Panc1 (cell line): Measurements from ENCODE around the gene ATG2B. TPM values are rescaled to one million over a fixed set of nuclear protein-coding genes. Genes with fewer than 3 reads are reported as not detected.

Experiments
- ATAC-seq: fragments of 200-7000 bp; cut with Tn5 transposase; 2 replicates; pipeline ENCODE4 v1.9.1; 2020; ENCODE audit warnings: mild to moderate bottlenecking, moderate library complexity
- BruUV-seq: library from RNA; stranded (reverse); fragments of 400-500 nt; replicated peaks from 2 replicates; lab custom pipeline; 2021; lab: Mats Ljungman, UMichigan
- CTCF ChIA-PET: fragments of 300-600 bp; sonication (Branson Sonifier 250); formaldehyde crosslinking; loops from one replicate; lab custom pipeline; 2022; ENCODE audit warnings: antibody characterized with exemption; lab: Charles Lee
- POLR2A ChIA-PET: fragments of 300-600 bp; sonication (Branson Sonifier 250); formaldehyde crosslinking; loops from one replicate; lab custom pipeline; 2022; ENCODE audit warnings: antibody characterized with exemption; lab: Charles Lee
- DNase-seq: peaks from one replicate; pipeline ENCODE4 v3.0.0-alpha.2; 2010; ENCODE audit warnings: low read depth, low spot score
- H3K27ac ChIP-seq: 2 replicates; pipeline ENCODE4 v1.5.1; 2011; ENCODE audit warnings: mild to moderate bottlenecking, low read length, inconsistent platforms
- H3K27me3 ChIP-seq: fragments of 200-500 bp; sonication (Bioruptor generic); 2 replicates; pipeline ENCODE4 v1.6.0; 2014; ENCODE audit warnings: low read length, inconsistent platforms; ENCODE audit not compliant: control insufficient read depth, insufficient read depth
- H3K36me3 ChIP-seq: fragments of 200-500 bp; sonication (Bioruptor generic); 2 replicates; pipeline ENCODE4 v1.5.1; 2014; ENCODE audit warnings: inconsistent platforms, mild to moderate bottlenecking, low read length, moderate library complexity; ENCODE audit not compliant: control insufficient read depth, insufficient read depth
- H3K4me1 ChIP-seq: 2 replicates; pipeline ENCODE4 v1.5.1; 2011; ENCODE audit warnings: inconsistent platforms, mild to moderate bottlenecking, low read length, moderate library complexity; ENCODE audit not compliant: control insufficient read depth, insufficient read depth
- H3K4me3 ChIP-seq, 2 experiments: 2 replicates each; pipeline ENCODE4 v1.5.1; 2011 to 2012; ENCODE audit warnings: low read depth in 2 of 2, low read length in 2 of 2, mild to moderate bottlenecking in 2 of 2, inconsistent platforms in 1 of 2, moderate library complexity in 1 of 2
- H3K9me3 ChIP-seq: fragments of 200-500 bp; sonication (Bioruptor generic); 2 replicates; pipeline ENCODE4 v1.5.1; 2014; ENCODE audit warnings: low read depth, mild to moderate bottlenecking, inconsistent platforms, low read length, moderate library complexity; ENCODE audit not compliant: control insufficient read depth, insufficient read depth
- CTCF ChIP-seq: fragments of 450-650 bp; IDR thresholded peaks from 2 replicates; pipeline ENCODE4 v1.5.1; 2017; ENCODE audit warnings: mild to moderate bottlenecking
- POLR2AphosphoS5 ChIP-seq: IDR thresholded peaks from 2 replicates; pipeline ENCODE4 v1.6.1; 2012; ENCODE audit warnings: mild to moderate bottlenecking, low read depth, low read length, moderate library complexity
- SIN3A ChIP-seq: IDR thresholded peaks from 2 replicates; pipeline ENCODE4 v1.6.1; 2012; ENCODE audit warnings: low read depth, mild to moderate bottlenecking, low read length, moderate library complexity, borderline replicate concordance; ENCODE audit not compliant: insufficient read depth
- TCF7L2 ChIP-seq: IDR thresholded peaks from 2 replicates; pipeline ENCODE4 v1.6.1; 2011; ENCODE audit warnings: mild to moderate bottlenecking, low read depth, low read length, inconsistent platforms
- in situ Hi-C: cut with HindIII; loops from 2 replicates; pipeline ENCODE4 v1.10.0; 2016; ENCODE audit warnings: low sequenced_read_pairs, low pct_unique_long_range_greater_than_20kb
- intact Hi-C: fragments of 100-400 bp; cut with micrococcal nuclease; formaldehyde crosslinking; loops from one replicate; pipeline ENCODE4 v1.10.0; 2022; ENCODE audit not compliant: unreplicated experiment
- total RNA-seq: library from RNA; stranded (reverse); gene quantifications from one replicate; pipeline ENCODE4 v1.2.1, GENCODE V29; 2021; ENCODE audit not compliant: unreplicated experiment
- TF ChIP-seq, protein P1 (sequence below), 2 experiments: IDR thresholded peaks; 2 replicates each; pipeline ENCODE4 v1.6.1; 2011 to 2012; ENCODE audit warnings: low read depth in 2 of 2, control low read depth in 1 of 2, low read length in 1 of 2, mild to moderate bottlenecking in 1 of 2, moderate library complexity in 1 of 2; ENCODE audit not compliant: insufficient read depth in 1 of 2

Gene ATG2B
- total RNA-seq, 1 experiment from 2014 or later, result 2.6 TPM

- Histone ChIP-seq H3K27me3 (no peaks in the 10 kb centered on the region), H3K4me3 (no peak overlapping the region), H3K36me3 (no peaks in the 10 kb centered on the region), H3K9me3 (no peaks in the 10 kb centered on the region), H3K27ac (no peak overlapping the region), H3K4me1 (no peaks in the 10 kb centered on the region)
- TF ChIP-seq SIN3A (no peak), CTCF (no peak), POLR2AphosphoS5 (no peak), TCF7L2 (no peak)
- TF ChIP-seq, protein P1, sequence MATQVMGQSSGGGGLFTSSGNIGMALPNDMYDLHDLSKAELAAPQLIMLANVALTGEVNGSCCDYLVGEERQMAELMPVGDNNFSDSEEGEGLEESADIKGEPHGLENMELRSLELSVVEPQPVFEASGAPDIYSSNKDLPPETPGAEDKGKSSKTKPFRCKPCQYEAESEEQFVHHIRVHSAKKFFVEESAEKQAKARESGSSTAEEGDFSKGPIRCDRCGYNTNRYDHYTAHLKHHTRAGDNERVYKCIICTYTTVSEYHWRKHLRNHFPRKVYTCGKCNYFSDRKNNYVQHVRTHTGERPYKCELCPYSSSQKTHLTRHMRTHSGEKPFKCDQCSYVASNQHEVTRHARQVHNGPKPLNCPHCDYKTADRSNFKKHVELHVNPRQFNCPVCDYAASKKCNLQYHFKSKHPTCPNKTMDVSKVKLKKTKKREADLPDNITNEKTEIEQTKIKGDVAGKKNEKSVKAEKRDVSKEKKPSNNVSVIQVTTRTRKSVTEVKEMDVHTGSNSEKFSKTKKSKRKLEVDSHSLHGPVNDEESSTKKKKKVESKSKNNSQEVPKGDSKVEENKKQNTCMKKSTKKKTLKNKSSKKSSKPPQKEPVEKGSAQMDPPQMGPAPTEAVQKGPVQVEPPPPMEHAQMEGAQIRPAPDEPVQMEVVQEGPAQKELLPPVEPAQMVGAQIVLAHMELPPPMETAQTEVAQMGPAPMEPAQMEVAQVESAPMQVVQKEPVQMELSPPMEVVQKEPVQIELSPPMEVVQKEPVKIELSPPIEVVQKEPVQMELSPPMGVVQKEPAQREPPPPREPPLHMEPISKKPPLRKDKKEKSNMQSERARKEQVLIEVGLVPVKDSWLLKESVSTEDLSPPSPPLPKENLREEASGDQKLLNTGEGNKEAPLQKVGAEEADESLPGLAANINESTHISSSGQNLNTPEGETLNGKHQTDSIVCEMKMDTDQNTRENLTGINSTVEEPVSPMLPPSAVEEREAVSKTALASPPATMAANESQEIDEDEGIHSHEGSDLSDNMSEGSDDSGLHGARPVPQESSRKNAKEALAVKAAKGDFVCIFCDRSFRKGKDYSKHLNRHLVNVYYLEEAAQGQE (IDR thresholded peaks at IDR 0.05; ENCODE audit: insufficient read depth in 1 of 2, low read depth in 2 of 2, low read length in 1 of 2), result no peak
- no TSS peak for BruUV-seq
- ChIA-PET POLR2A (no interaction called here), CTCF (no interaction called here)
- DNase-seq (no peak), ATAC-seq (no peak)
- intact Hi-C loops, result no loop called here
- in situ Hi-C loops, result no loop called here
These were observed 116.6 kb downstream of the ATG2B start for GRCh38 chr14:96246539-96246847.

DNA sequence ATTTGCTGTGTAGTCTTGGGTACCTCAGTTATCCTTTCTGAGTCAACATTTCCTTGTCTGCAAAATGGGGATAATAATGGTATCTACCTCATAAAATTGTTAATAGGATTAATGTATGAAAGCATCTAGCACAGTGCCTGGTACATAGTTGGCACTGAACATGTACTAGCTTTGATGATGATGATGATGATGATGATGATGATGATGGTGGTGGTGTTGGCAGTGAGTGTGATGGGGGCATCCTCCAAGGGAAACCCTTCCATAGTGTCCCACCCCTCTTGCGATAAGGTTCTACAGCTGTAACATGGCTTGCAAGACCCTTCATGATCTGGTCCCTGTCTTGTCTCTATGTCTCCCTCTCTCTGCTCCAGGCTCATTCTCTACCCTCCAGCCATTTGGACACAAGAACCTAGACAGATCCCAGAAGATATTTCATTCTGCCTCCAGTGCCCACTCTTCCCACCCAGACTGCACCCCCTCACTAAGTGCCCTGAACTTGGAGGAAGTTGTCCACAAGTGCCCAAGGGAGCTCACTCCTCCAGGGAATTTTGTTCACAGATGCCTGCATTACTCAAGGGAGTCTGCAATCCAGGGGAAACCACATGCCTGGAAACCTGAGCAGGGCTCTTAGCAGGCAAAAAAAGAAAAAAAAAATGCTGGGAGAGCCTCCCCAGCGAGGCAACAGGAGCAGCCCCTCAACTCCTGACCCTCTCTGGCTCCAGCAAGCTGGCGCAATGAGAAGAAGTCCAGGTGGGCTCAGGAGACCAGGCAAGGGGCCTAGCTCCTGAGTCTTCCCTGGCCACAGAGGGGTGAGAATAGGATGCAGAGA is 117.2 kb downstream of the ATG2B start:
- intact Hi-C loops, result no loop called here
- no TSS peak for BruUV-seq
- in situ Hi-C loops, result no loop called here

More for the DNA sequence above, 117.2 kb downstream of the ATG2B start:
- Histone ChIP-seq H3K27me3 (no peaks in the 10 kb centered on the region), H3K9me3 (no peaks in the 10 kb centered on the region), H3K36me3 (no peaks in the 10 kb centered on the region), H3K4me1 (no peaks in the 10 kb centered on the region), H3K27ac (no peak overlapping the region), H3K4me3 (no peak overlapping the region)
- ATAC-seq, result no peak
- no peak for TF ChIP-seq TCF7L2
- TF ChIP-seq, protein P1 (IDR thresholded peaks at IDR 0.05; ENCODE audit: insufficient read depth in 1 of 2, low read depth in 2 of 2, low read length in 1 of 2), result no peak
- no peak for TF ChIP-seq SIN3A
- no peak for TF ChIP-seq POLR2AphosphoS5
- TF ChIP-seq CTCF, result no peak
- ChIA-PET POLR2A (no interaction called here), CTCF (no interaction called here)
- no peak for DNase-seq
